Neuron (in vitro differentiated cells): ENCODE data around the gene PNPLA5.

ENCODE experiments used
- H2AFZ ChIP-seq: one replicate; pipeline ENCODE4 v1.6.1; 2013; ENCODE audit warnings: low read depth, mild to moderate bottlenecking, inconsistent platforms, low read length, moderate library complexity
- H3K27me3 ChIP-seq: one replicate; pipeline ENCODE4 v1.6.1; 2013; ENCODE audit warnings: low read length; ENCODE audit not compliant: insufficient read depth
- H3K36me3 ChIP-seq: one replicate; pipeline ENCODE4 v1.6.1; 2013; ENCODE audit warnings: low read length; ENCODE audit not compliant: insufficient read depth
- H3K4me1 ChIP-seq: one replicate; pipeline ENCODE4 v1.6.1; 2013; ENCODE audit warnings: low read length; ENCODE audit not compliant: insufficient read depth
- H3K4me3 ChIP-seq: 2 replicates; pipeline ENCODE4 v1.5.1; 2013; ENCODE audit warnings: mild to moderate bottlenecking, low read length, moderate library complexity
- H3K9me3 ChIP-seq: one replicate; pipeline ENCODE4 v1.6.1; 2013; ENCODE audit warnings: low read length

The PNPLA5 gene

DNA sequence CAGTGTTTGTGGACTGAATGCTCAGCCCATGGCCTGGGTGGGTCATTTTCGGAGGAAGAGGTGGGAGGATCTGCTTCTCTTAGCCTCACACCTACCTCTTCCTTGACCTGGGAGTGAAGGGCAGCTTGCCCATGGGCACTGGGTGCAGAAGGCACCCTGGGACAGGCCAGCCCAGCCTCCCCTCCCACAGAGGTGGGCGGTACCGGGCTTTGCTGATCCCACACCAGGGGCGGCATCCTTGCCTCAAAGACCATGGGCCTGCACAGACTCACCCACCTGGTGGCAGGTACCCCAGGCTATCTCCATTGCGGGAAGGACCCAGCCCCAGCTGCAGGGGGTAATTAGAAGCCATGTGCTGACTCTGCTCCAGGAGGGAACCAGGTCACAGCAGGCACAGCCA, 1.5 kb upstream of the PNPLA5 start:
- Histone ChIP-seq H3K4me1 (no peaks in the 10 kb centered on the region), H3K4me3 (no peak overlapping the region), H3K27me3 (peaks cover 71% of the 10 kb centered on the region), H2AFZ (no peak overlapping the region), H3K9me3 (no peaks in the 10 kb centered on the region), H3K36me3 (no peaks in the 10 kb centered on the region)

DNA sequence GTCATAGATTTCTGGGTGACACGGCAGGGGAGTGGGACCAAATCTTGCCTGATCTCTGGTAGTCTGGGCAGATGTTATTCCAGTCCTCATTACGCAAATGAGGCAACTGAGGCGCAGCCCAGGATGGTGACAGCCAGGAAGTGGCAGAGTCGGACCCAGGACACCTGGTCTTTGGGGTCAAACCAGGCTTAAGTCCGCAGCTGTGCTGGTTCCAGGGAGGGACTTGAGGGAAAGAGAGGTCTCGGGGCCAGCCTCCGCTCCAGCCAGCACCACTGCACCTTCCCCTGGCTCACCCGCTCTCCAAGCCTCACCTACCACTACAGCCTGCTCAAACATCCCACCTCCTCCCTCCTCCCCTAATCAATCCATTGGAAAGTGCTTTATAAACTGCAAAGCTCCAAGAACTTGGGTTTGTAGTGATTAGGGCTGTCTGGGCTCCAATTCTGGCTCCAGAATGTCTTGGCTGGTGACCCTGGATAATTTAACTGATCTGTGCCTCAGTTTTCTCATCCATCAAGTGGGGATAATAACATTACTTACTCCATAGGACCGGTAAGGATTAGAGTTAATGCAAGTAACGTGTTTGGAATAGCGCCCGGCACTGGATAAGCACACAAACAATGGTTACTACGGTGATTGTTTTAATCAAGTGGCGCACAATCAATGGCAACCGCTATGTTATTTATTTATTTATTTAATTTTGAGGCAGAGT, 526 bp upstream of the PNPLA5 start:
- Histone ChIP-seq H2AFZ (no peak overlapping the region), H3K4me3 (no peak overlapping the region), H3K9me3 (no peaks in the 10 kb centered on the region), H3K36me3 (no peaks in the 10 kb centered on the region), H3K27me3 (peaks cover 66% of the 10 kb centered on the region), H3K4me1 (no peaks in the 10 kb centered on the region)

- Histone ChIP-seq H3K36me3 (no peaks in the 10 kb centered on the region), H2AFZ (no peak overlapping the region), H3K27me3 (peaks cover 64% of the 10 kb centered on the region), H3K4me3 (no peak overlapping the region), H3K9me3 (no peaks in the 10 kb centered on the region), H3K4me1 (no peaks in the 10 kb centered on the region)
Measured at GRCh38 chr22:43890901-43891331, 897 bp downstream of the PNPLA5 start.

DNA sequence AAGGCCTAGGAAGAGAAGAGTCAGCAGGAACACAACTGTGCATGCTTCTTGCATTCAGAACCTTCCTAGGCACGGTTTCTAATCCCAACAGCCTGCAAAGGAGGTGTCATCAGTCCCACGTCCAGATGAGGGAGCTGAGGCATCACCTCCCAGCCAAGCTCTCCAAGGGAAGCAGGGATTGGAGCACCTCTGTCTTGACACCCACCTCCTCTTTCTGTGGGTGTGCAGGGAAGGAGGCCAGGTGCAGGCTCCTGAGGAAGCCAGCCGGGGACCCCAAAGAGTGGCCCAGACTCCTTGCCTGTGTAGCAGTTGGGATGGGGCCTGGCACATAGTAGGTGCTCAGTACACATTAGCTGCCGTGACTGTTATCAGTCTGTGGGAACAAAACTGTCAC, 2.0 kb downstream of the PNPLA5 start:
- Histone ChIP-seq H3K27me3 (peaks cover 56% of the 10 kb centered on the region), H2AFZ (no peak overlapping the region), H3K4me1 (no peaks in the 10 kb centered on the region), H3K4me3 (no peak overlapping the region), H3K36me3 (no peaks in the 10 kb centered on the region), H3K9me3 (no peaks in the 10 kb centered on the region)

DNA sequence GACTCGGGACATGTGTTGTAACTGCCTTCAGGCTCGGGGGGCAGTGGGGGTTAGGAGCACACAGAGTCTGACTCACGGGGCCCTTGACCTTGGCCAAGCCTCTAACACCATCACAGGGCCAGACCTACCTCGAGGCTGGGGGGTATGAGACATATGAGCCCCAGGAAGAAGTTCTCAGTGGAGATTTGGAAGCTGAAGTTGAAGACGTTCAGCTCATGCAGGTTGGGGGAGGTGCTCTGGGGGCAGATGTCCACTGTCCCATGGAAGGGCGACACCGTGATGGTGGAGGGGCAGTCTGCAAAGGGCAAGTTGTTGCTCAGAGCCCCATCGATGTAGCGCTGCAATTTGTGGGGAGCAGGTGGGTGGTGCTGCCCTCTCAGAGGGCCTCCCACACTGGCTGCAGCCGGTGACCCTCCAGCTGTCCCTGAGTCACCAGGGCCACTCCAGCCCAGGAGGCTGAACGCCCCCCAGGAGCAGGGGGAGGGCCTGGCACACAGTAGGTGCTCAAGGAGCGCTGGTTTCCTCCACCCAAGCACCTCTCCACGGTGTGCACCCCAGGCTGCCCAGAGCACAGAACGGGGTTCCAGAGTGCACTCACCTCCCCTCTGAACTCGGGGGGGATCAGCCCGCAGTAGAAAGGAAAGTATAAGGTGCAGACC, 2.5 kb downstream of the PNPLA5 start:
- Histone ChIP-seq H2AFZ (no peak overlapping the region), H3K4me3 (no peak overlapping the region), H3K27me3 (peaks cover 53% of the 10 kb centered on the region), H3K4me1 (no peaks in the 10 kb centered on the region), H3K9me3 (no peaks in the 10 kb centered on the region), H3K36me3 (no peaks in the 10 kb centered on the region)

- no peak overlapping the region for H2AFZ ChIP-seq
- no peaks in the 10 kb centered on the region for H3K36me3 ChIP-seq
- no peaks in the 10 kb centered on the region for H3K9me3 ChIP-seq
- H3K4me1 ChIP-seq, result no peaks in the 10 kb centered on the region
- peaks cover 47% of the 10 kb centered on the region for H3K27me3 ChIP-seq
- H3K4me3 ChIP-seq, result no peak overlapping the region
Measured at GRCh38 chr22:43888740-43889139, 3.1 kb downstream of the PNPLA5 start.

DNA sequence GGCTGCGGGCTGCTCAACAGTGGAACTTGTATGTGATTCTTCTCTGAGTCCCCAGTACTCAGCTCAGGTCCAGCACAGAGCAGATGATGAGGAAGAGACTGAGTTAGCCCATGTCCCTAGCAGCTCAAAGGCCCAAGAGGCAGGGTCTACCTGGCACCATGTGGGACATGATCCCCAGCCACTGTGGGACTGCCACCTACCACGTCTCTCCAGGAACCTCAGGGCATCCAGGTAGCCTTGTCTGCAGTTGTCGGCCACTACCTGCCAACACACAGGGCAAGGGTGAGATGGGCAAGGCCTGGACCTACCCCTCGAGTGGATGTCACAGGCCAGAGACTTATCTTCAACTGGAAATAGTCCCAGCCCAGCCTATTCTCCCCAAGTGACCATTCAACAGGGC, 4.4 kb downstream of the PNPLA5 start:
- H2AFZ ChIP-seq, result no peak overlapping the region
- peaks cover 35% of the 10 kb centered on the region for H3K27me3 ChIP-seq

GRCh38 chr22:43886231-43886630, 5.6 kb downstream of the PNPLA5 start:
- H3K4me1 ChIP-seq, result no peaks in the 10 kb centered on the region
- peaks cover 23% of the 10 kb centered on the region for H3K27me3 ChIP-seq
- no peak overlapping the region for H3K4me3 ChIP-seq
- no peaks in the 10 kb centered on the region for H3K9me3 ChIP-seq
- no peaks in the 10 kb centered on the region for H3K36me3 ChIP-seq
- no peak overlapping the region for H2AFZ ChIP-seq

More for the DNA sequence above, 4.4 kb downstream of the PNPLA5 start:
- no peaks in the 10 kb centered on the region for H3K9me3 ChIP-seq
- H3K36me3 ChIP-seq, result no peaks in the 10 kb centered on the region
- H3K4me1 ChIP-seq, result no peaks in the 10 kb centered on the region
- H3K4me3 ChIP-seq, result no peak overlapping the region

GRCh38 chr22:43885786-43886185, 6.0 kb downstream of the PNPLA5 start:
- H2AFZ ChIP-seq, result no peak overlapping the region

DNA sequence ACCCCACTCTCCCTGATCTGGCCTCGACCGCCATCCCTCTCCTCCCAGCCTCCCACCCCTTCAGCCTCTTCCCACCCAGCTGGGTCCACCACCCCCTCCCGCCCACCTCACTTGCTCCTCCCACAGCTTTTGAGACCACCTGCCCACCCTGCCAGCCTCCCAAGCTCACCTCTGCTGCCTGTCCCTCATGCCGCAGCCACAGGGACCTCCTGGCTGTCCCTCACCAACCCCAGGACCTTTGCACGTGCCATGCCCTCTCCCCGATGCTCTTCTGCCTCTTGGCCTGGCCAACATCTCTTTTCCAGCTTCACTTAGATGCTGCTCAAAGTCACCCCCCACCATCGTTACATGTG, 6.5 kb downstream of the PNPLA5 start:
- no peaks in the 10 kb centered on the region for H3K36me3 ChIP-seq
- no peaks in the 10 kb centered on the region for H3K4me1 ChIP-seq
- H3K27me3 ChIP-seq, result peaks cover 14% of the 10 kb centered on the region
- no peaks in the 10 kb centered on the region for H3K9me3 ChIP-seq
- no peak overlapping the region for H3K4me3 ChIP-seq
- H2AFZ ChIP-seq, result no peak overlapping the region

More at GRCh38 chr22:43885786-43886185, 6.0 kb downstream of the PNPLA5 start:
- Histone ChIP-seq H3K36me3 (no peaks in the 10 kb centered on the region), H3K4me3 (no peak overlapping the region), H3K27me3 (peaks cover 19% of the 10 kb centered on the region), H3K4me1 (no peaks in the 10 kb centered on the region), H3K9me3 (no peaks in the 10 kb centered on the region)

GRCh38 chr22:43884600-43885318, 7.1 kb downstream of the PNPLA5 start:
- Histone ChIP-seq H3K4me1 (no peaks in the 10 kb centered on the region), H3K4me3 (no peak overlapping the region), H3K36me3 (no peaks in the 10 kb centered on the region), H3K27me3 (peaks cover 8% of the 10 kb centered on the region), H2AFZ (no peak overlapping the region), H3K9me3 (no peaks in the 10 kb centered on the region)

- no peaks in the 10 kb centered on the region for H3K9me3 ChIP-seq
- H3K4me1 ChIP-seq, result peaks cover under 1% of the 10 kb centered on the region
- no peak overlapping the region for H3K4me3 ChIP-seq
Measured at GRCh38 chr22:43883719-43884415, 7.9 kb downstream of the PNPLA5 start.

More at GRCh38 chr22:43883719-43884415, 7.9 kb downstream of the PNPLA5 start:
- Histone ChIP-seq H3K27me3 (peaks cover 1% of the 10 kb centered on the region), H3K36me3 (no peaks in the 10 kb centered on the region), H2AFZ (no peak overlapping the region)
